ENCODE results near the gene BIN1. TPM values are rescaled to one million over a fixed set of nuclear protein-coding genes. Genes with fewer than 3 reads are reported as not detected.
"Not testable (repeated sequence)": the region's sequence is repeated elsewhere in the genome, so short reads cannot be mapped to it uniquely, and the experiment has no call there.

Gene BIN1
- polyA plus RNA-seq, 2 donors = 4.6 to 7.9 TPM

GRCh38 chr2:127034883-127035611 is 71.9 kb downstream of the BIN1 start:
- Histone ChIP-seq H3K4me1 (ENCODE audit: control insufficient read depth in 2 of 2, insufficient read depth in 2 of 2, low read length in 1 of 2) (no peaks in the 10 kb centered on the region), H3K27me3 (ENCODE audit: control insufficient read depth in 1 of 2, insufficient read depth in 2 of 2, low read length in 2 of 2) (no peaks in the 10 kb centered on the region), H3K9me3 (ENCODE audit: control insufficient read depth in 2 of 2, insufficient read depth in 1 of 2, low read depth in 1 of 2, low read length in 1 of 2) (no peaks in the 10 kb centered on the region), H3K36me3 (ENCODE audit: control insufficient read depth in 2 of 2, insufficient read depth in 2 of 2, low read length in 1 of 2) (no peaks in the 10 kb centered on the region), H3K27ac (ENCODE audit: low read depth in 2 of 2, low read length in 1 of 2) (no peak overlapping the region), H3K4me3 (ENCODE audit: low read depth in 1 of 2, low read length in 2 of 2) (no peak overlapping the region)
- WGBS, 2 donors = 77 to 81% methylated on average over 11 of the region's 11 CpGs

DNA sequence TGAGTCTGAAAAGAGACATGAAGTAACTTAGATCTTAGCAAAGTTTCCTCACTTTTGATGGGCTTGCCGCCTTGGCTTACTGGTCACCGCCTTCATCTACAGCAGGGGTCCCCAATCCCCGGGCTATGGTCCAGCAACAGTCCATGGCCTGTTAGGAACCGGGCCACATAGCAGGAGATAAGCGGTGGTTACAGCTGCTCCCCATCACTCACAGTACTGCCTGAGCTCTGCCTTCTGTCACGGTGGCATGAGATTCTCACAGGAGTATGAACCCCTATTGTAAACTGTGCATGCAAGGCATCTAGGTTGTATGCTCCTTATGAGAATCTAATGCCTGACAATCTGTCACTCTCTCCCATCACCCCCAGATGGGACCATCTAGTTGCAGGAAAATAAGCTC is 72.9 kb downstream of the BIN1 start:
- H3K4me1 ChIP-seq (ENCODE audit: control insufficient read depth in 2 of 2, insufficient read depth in 2 of 2, low read length in 1 of 2) = no peaks in the 10 kb centered on the region
- WGBS, 2 donors = 78 to 83% methylated on average over 6 of the region's 6 CpGs
- no peaks in the 10 kb centered on the region for H3K9me3 ChIP-seq (ENCODE audit: control insufficient read depth in 2 of 2, insufficient read depth in 1 of 2, low read depth in 1 of 2, low read length in 1 of 2)
- no peak overlapping the region for H3K4me3 ChIP-seq (ENCODE audit: low read depth in 1 of 2, low read length in 2 of 2)
- no peak overlapping the region for H3K27ac ChIP-seq (ENCODE audit: low read depth in 2 of 2, low read length in 1 of 2)
- H3K36me3 ChIP-seq (ENCODE audit: control insufficient read depth in 2 of 2, insufficient read depth in 2 of 2, low read length in 1 of 2) = no peaks in the 10 kb centered on the region
- H3K27me3 ChIP-seq (ENCODE audit: control insufficient read depth in 1 of 2, insufficient read depth in 2 of 2, low read length in 2 of 2) = no peaks in the 10 kb centered on the region

DNA sequence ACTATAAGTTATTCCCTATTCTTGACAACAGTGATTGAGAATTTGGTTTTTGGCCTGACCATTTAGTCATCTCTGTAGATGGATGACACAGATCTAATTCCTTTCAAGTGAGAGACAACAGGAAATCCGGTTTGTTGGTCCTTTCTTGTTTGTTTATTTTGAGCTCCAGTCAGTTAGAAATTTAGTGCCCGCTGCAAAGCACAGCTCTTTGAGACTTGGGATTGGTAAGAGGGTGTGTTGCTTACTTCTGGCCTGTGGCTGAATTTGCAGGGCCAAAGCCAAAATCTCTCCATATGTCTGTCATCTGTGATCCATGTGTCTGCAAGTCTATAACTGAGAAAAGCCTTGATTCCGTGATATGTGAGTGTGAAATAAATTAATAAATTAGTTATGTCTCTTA is 74.3 kb downstream of the BIN1 start:
- H3K27me3 ChIP-seq (ENCODE audit: control insufficient read depth in 1 of 2, insufficient read depth in 2 of 2, low read length in 2 of 2) = no peaks in the 10 kb centered on the region
- 67 to 73% methylated on average over 3 of the region's 3 CpGs for WGBS, 2 donors
- no peak overlapping the region for H3K27ac ChIP-seq (ENCODE audit: low read depth in 2 of 2, low read length in 1 of 2)
- H3K9me3 ChIP-seq (ENCODE audit: control insufficient read depth in 2 of 2, insufficient read depth in 1 of 2, low read depth in 1 of 2, low read length in 1 of 2) = no peaks in the 10 kb centered on the region
- H3K36me3 ChIP-seq (ENCODE audit: control insufficient read depth in 2 of 2, insufficient read depth in 2 of 2, low read length in 1 of 2) = no peaks in the 10 kb centered on the region
- H3K4me1 ChIP-seq (ENCODE audit: control insufficient read depth in 2 of 2, insufficient read depth in 2 of 2, low read length in 1 of 2) = no peaks in the 10 kb centered on the region
- H3K4me3 ChIP-seq (ENCODE audit: low read depth in 1 of 2, low read length in 2 of 2) = no peak overlapping the region

- no peak overlapping the region for H3K4me3 ChIP-seq (ENCODE audit: low read depth in 1 of 2, low read length in 2 of 2)
- no peak overlapping the region for H3K27ac ChIP-seq (ENCODE audit: low read depth in 2 of 2, low read length in 1 of 2)
- no peaks in the 10 kb centered on the region for H3K9me3 ChIP-seq (ENCODE audit: control insufficient read depth in 2 of 2, insufficient read depth in 1 of 2, low read depth in 1 of 2, low read length in 1 of 2)
- H3K27me3 ChIP-seq (ENCODE audit: control insufficient read depth in 1 of 2, insufficient read depth in 2 of 2, low read length in 2 of 2) = peaks cover 0 to 5% of the 10 kb centered on the region in 2 donors
- 81 to 87% methylated on average over 5 of the region's 5 CpGs for WGBS, 2 donors
- H3K4me1 ChIP-seq (ENCODE audit: control insufficient read depth in 2 of 2, insufficient read depth in 2 of 2, low read length in 1 of 2) = peaks cover 0 to 3% of the 10 kb centered on the region in 2 donors
- H3K36me3 ChIP-seq (ENCODE audit: control insufficient read depth in 2 of 2, insufficient read depth in 2 of 2, low read length in 1 of 2) = no peaks in the 10 kb centered on the region
These were observed 77.5 kb downstream of the BIN1 start for GRCh38 chr2:127029350-127030051.

- H3K27me3 ChIP-seq (ENCODE audit: control insufficient read depth in 1 of 2, insufficient read depth in 2 of 2, low read length in 2 of 2); H3K4me1 ChIP-seq (ENCODE audit: control insufficient read depth in 2 of 2, insufficient read depth in 2 of 2, low read length in 1 of 2); H3K9me3 ChIP-seq (ENCODE audit: control insufficient read depth in 2 of 2, insufficient read depth in 1 of 2, low read depth in 1 of 2, low read length in 1 of 2); H3K27ac ChIP-seq (ENCODE audit: low read depth in 2 of 2, low read length in 1 of 2); H3K36me3 ChIP-seq (ENCODE audit: control insufficient read depth in 2 of 2, insufficient read depth in 2 of 2, low read length in 1 of 2); H3K4me3 ChIP-seq (ENCODE audit: low read depth in 1 of 2, low read length in 2 of 2): not testable (repeated sequence)
- 62 to 70% methylated on average over 1 of the region's 1 CpG for WGBS, 2 donors
These were observed 78.2 kb downstream of the BIN1 start for GRCh38 chr2:127028745-127029144.

- no peak overlapping the region for H3K4me3 ChIP-seq (ENCODE audit: low read depth in 1 of 2, low read length in 2 of 2)
- 83 to 87% methylated on average over 2 of the region's 2 CpGs for WGBS, 2 donors
- H3K9me3 ChIP-seq (ENCODE audit: control insufficient read depth in 2 of 2, insufficient read depth in 1 of 2, low read depth in 1 of 2, low read length in 1 of 2) = peaks cover 0 to 3% of the 10 kb centered on the region in 2 donors
- H3K27me3 ChIP-seq (ENCODE audit: control insufficient read depth in 1 of 2, insufficient read depth in 2 of 2, low read length in 2 of 2) = peaks cover 0 to 6% of the 10 kb centered on the region in 2 donors
- H3K27ac ChIP-seq (ENCODE audit: low read depth in 2 of 2, low read length in 1 of 2) = no peak overlapping the region
- peaks cover 0 to 3% of the 10 kb centered on the region in 2 donors for H3K4me1 ChIP-seq (ENCODE audit: control insufficient read depth in 2 of 2, insufficient read depth in 2 of 2, low read length in 1 of 2)
- no peaks in the 10 kb centered on the region for H3K36me3 ChIP-seq (ENCODE audit: control insufficient read depth in 2 of 2, insufficient read depth in 2 of 2, low read length in 1 of 2)
These were observed 79.2 kb downstream of the BIN1 start for GRCh38 chr2:127027715-127028114.

DNA sequence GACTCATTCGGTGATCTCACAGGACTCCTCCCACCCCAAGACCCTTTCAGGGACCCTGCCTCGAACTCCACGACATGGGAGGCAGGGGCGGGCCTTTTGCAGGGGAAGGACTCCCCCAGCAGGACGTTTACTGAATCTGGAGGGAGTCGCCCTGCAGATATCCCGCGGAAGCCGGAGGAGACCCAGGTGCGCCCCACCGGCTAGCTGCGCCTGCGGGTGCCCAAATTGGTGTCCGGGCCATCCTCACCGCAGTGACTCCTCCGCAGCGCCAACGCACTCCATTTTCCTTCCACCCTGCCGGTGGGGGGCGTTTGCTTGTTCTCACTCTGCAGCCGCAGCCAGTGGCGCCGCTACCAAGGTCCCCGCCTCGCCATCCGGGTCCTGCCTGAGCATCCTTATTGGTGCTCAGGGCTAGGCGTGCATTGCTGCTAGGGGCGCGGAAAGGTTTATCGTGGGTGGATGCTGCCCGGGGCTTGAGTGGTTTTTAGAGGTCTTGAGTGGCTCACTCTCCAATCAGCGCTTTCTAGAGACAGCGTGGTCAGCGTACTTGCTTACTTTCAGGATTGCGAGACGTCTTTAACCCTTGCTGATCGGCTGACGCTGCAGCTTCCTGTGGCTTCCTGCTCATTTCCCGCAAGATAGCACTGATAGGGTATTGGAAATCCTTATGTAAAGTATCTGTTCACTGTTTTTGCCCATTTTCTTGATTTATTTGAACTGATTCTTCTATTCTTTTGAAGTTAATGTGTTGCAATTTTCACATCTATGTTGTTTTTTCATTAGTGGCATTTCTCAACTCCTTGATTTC is 81.4 kb downstream of the BIN1 start:
- H3K4me1 ChIP-seq (ENCODE audit: control insufficient read depth in 2 of 2, insufficient read depth in 2 of 2, low read length in 1 of 2) = peaks cover 0 to 3% of the 10 kb centered on the region in 2 donors
- H3K36me3 ChIP-seq (ENCODE audit: control insufficient read depth in 2 of 2, insufficient read depth in 2 of 2, low read length in 1 of 2) = no peaks in the 10 kb centered on the region
- H3K27me3 ChIP-seq (ENCODE audit: control insufficient read depth in 1 of 2, insufficient read depth in 2 of 2, low read length in 2 of 2) = peaks cover 0 to 6% of the 10 kb centered on the region in 2 donors
- peaks cover 0 to 3% of the 10 kb centered on the region in 2 donors for H3K9me3 ChIP-seq (ENCODE audit: control insufficient read depth in 2 of 2, insufficient read depth in 1 of 2, low read depth in 1 of 2, low read length in 1 of 2)
- 1% methylated on average over 39 of the region's 39 CpGs for WGBS, 2 donors
- H3K4me3 ChIP-seq (ENCODE audit: low read depth in 1 of 2, low read length in 2 of 2) = peak overlapping the region; percentile 19 to 30
- no peak overlapping the region for H3K27ac ChIP-seq (ENCODE audit: low read depth in 2 of 2, low read length in 1 of 2)

- Histone ChIP-seq H3K4me3 (ENCODE audit: low read depth in 1 of 2, low read length in 2 of 2) (peak overlapping the region; percentile 19 to 30), H3K4me1 (ENCODE audit: control insufficient read depth in 2 of 2, insufficient read depth in 2 of 2, low read length in 1 of 2) (peaks cover 0 to 3% of the 10 kb centered on the region in 2 donors), H3K36me3 (ENCODE audit: control insufficient read depth in 2 of 2, insufficient read depth in 2 of 2, low read length in 1 of 2) (no peaks in the 10 kb centered on the region), H3K9me3 (ENCODE audit: control insufficient read depth in 2 of 2, insufficient read depth in 1 of 2, low read depth in 1 of 2, low read length in 1 of 2) (peaks cover 0 to 3% of the 10 kb centered on the region in 2 donors), H3K27ac (ENCODE audit: low read depth in 2 of 2, low read length in 1 of 2) (no peak overlapping the region), H3K27me3 (ENCODE audit: control insufficient read depth in 1 of 2, insufficient read depth in 2 of 2, low read length in 2 of 2) (peaks cover 0 to 6% of the 10 kb centered on the region in 2 donors)
- 17 to 18% methylated on average over 29 of the region's 29 CpGs for WGBS, 2 donors
These were observed 82.1 kb downstream of the BIN1 start for GRCh38 chr2:127024769-127025358.

GRCh38 chr2:127023504-127023903 is 83.5 kb downstream of the BIN1 start:
- Histone ChIP-seq H3K27me3 (ENCODE audit: control insufficient read depth in 1 of 2, insufficient read depth in 2 of 2, low read length in 2 of 2) (peaks cover 0 to 6% of the 10 kb centered on the region in 2 donors), H3K36me3 (ENCODE audit: control insufficient read depth in 2 of 2, insufficient read depth in 2 of 2, low read length in 1 of 2) (no peaks in the 10 kb centered on the region), H3K4me3 (ENCODE audit: low read depth in 1 of 2, low read length in 2 of 2) (no peak overlapping the region), H3K9me3 (ENCODE audit: control insufficient read depth in 2 of 2, insufficient read depth in 1 of 2, low read depth in 1 of 2, low read length in 1 of 2) (peaks cover 0 to 3% of the 10 kb centered on the region in 2 donors), H3K4me1 (ENCODE audit: control insufficient read depth in 2 of 2, insufficient read depth in 2 of 2, low read length in 1 of 2) (peaks cover 0 to 3% of the 10 kb centered on the region in 2 donors), H3K27ac (ENCODE audit: low read depth in 2 of 2, low read length in 1 of 2) (no peak overlapping the region)
- WGBS, 2 donors = 79 to 100% methylated on average over 1 of the region's 1 CpG
